Muscle layer of colon (tissue), 2 donors: Measurements from ENCODE around the gene PPP2R2C.
A peak's percentile ranks its signal among the peaks of the same experiment; 100 is the strongest.

Experiments
- H3K27ac ChIP-seq: one replicate; pipeline ENCODE4 v1.7.0; 2013; ENCODE audit warnings: low read depth, mild to moderate bottlenecking, low read length, moderate library complexity
- H3K27me3 ChIP-seq, 2 donors: one replicate each; pipeline ENCODE4 v1.7.0; 2013; ENCODE audit warnings: low read length in 2 of 2, mild to moderate bottlenecking in 2 of 2; ENCODE audit not compliant: insufficient read depth in 2 of 2, control insufficient read depth in 1 of 2
- H3K36me3 ChIP-seq: one replicate; pipeline ENCODE4 v1.7.0; 2013; ENCODE audit warnings: mild to moderate bottlenecking, low read length; ENCODE audit not compliant: insufficient read depth
- H3K4me1 ChIP-seq: one replicate; pipeline ENCODE4 v1.7.0; 2013; ENCODE audit warnings: mild to moderate bottlenecking, low read length; ENCODE audit not compliant: insufficient read depth
- H3K4me3 ChIP-seq, 2 donors: one replicate each; pipeline ENCODE4 v1.7.0; 2013; ENCODE audit warnings: low read length in 2 of 2, low read depth in 1 of 2, mild to moderate bottlenecking in 1 of 2, moderate library complexity in 1 of 2
- H3K9ac ChIP-seq: one replicate; pipeline ENCODE4 v1.7.0; 2013; ENCODE audit warnings: low read length
- H3K9me3 ChIP-seq: one replicate; pipeline ENCODE4 v1.7.0; 2013; ENCODE audit warnings: mild to moderate bottlenecking, low read length
- donor health status: abdominal sarcoma.
- donor health status: Adenocarcinoma of cecum.

PPP2R2C gene

GRCh38 chr4:6308899-6309643 is 163.3 kb downstream of the PPP2R2C start:
- Histone ChIP-seq H3K4me3 (peak overlapping the region; percentile 31 to 37), H3K36me3 (no peaks in the 10 kb centered on the region), H3K27ac (no peak overlapping the region), H3K4me1 (no peaks in the 10 kb centered on the region), H3K27me3 (no peaks in the 10 kb centered on the region), H3K9ac (no peak overlapping the region), H3K9me3 (no peaks in the 10 kb centered on the region)

- H3K9ac ChIP-seq, result no peak overlapping the region
- H3K27ac ChIP-seq, result no peak overlapping the region
- no peaks in the 10 kb centered on the region for H3K27me3 ChIP-seq
- H3K4me1 ChIP-seq, result no peaks in the 10 kb centered on the region
- no peak overlapping the region for H3K4me3 ChIP-seq
- H3K9me3 ChIP-seq, result no peaks in the 10 kb centered on the region
- peaks cover 8% of the 10 kb centered on the region for H3K36me3 ChIP-seq
Observed at GRCh38 chr4:6307891-6308290, 164.5 kb downstream of the PPP2R2C start.

GRCh38 chr4:6307230-6307629 is 165.2 kb downstream of the PPP2R2C start:
- Histone ChIP-seq H3K36me3 (peaks cover 10% of the 10 kb centered on the region), H3K4me3 (no peak overlapping the region), H3K27ac (no peak overlapping the region), H3K27me3 (no peaks in the 10 kb centered on the region), H3K9me3 (no peaks in the 10 kb centered on the region), H3K4me1 (no peaks in the 10 kb centered on the region), H3K9ac (no peak overlapping the region)

- Histone ChIP-seq H3K27me3 (no peaks in the 10 kb centered on the region), H3K9ac (no peak overlapping the region), H3K9me3 (no peaks in the 10 kb centered on the region), H3K4me1 (no peaks in the 10 kb centered on the region), H3K27ac (no peak overlapping the region), H3K36me3 (peaks cover 13% of the 10 kb centered on the region), H3K4me3 (no peak overlapping the region)
Observed at GRCh38 chr4:6306299-6306698, 166.1 kb downstream of the PPP2R2C start.

- H3K9ac ChIP-seq, result no peak overlapping the region
- no peaks in the 10 kb centered on the region for H3K9me3 ChIP-seq
- no peak overlapping the region for H3K27ac ChIP-seq
- H3K4me3 ChIP-seq, result no peak overlapping the region
- no peaks in the 10 kb centered on the region for H3K4me1 ChIP-seq
- peaks cover 23% of the 10 kb centered on the region for H3K36me3 ChIP-seq
- no peaks in the 10 kb centered on the region for H3K27me3 ChIP-seq
Observed at GRCh38 chr4:6303943-6304342, 168.5 kb downstream of the PPP2R2C start.

- H3K27me3 ChIP-seq, result no peaks in the 10 kb centered on the region
- H3K4me1 ChIP-seq, result no peaks in the 10 kb centered on the region
- no peak overlapping the region for H3K9ac ChIP-seq
- H3K4me3 ChIP-seq, result no peak overlapping the region
- H3K27ac ChIP-seq, result no peak overlapping the region
- H3K36me3 ChIP-seq, result peaks cover 32% of the 10 kb centered on the region
- no peaks in the 10 kb centered on the region for H3K9me3 ChIP-seq
Observed at GRCh38 chr4:6302869-6303268, 169.5 kb downstream of the PPP2R2C start.

GRCh38 chr4:6301732-6302442 is 170.5 kb downstream of the PPP2R2C start:
- H3K36me3 ChIP-seq, result peaks cover 41% of the 10 kb centered on the region
- no peaks in the 10 kb centered on the region for H3K4me1 ChIP-seq
- no peak overlapping the region for H3K4me3 ChIP-seq
- H3K27ac ChIP-seq, result no peak overlapping the region
- no peaks in the 10 kb centered on the region for H3K27me3 ChIP-seq
- H3K9me3 ChIP-seq, result no peaks in the 10 kb centered on the region
- H3K9ac ChIP-seq, result no peak overlapping the region

- peaks cover 48% of the 10 kb centered on the region for H3K36me3 ChIP-seq
- no peak overlapping the region for H3K9ac ChIP-seq
- H3K9me3 ChIP-seq, result no peaks in the 10 kb centered on the region
- H3K27me3 ChIP-seq, result no peaks in the 10 kb centered on the region
- no peaks in the 10 kb centered on the region for H3K4me1 ChIP-seq
- no peak overlapping the region for H3K27ac ChIP-seq
- H3K4me3 ChIP-seq, result no peak overlapping the region
Observed at GRCh38 chr4:6301051-6301731, 171.2 kb downstream of the PPP2R2C start.

GRCh38 chr4:6300359-6300758 is 172.1 kb downstream of the PPP2R2C start:
- Histone ChIP-seq H3K4me1 (no peaks in the 10 kb centered on the region), H3K27ac (no peak overlapping the region), H3K9me3 (no peaks in the 10 kb centered on the region), H3K9ac (no peak overlapping the region), H3K27me3 (no peaks in the 10 kb centered on the region), H3K4me3 (no peak overlapping the region), H3K36me3 (peaks cover 56% of the 10 kb centered on the region)

GRCh38 chr4:6299875-6300274 is 172.5 kb downstream of the PPP2R2C start:
- Histone ChIP-seq H3K36me3 (peaks cover 61% of the 10 kb centered on the region), H3K9me3 (no peaks in the 10 kb centered on the region), H3K27me3 (no peaks in the 10 kb centered on the region), H3K9ac (no peak overlapping the region), H3K4me3 (no peak overlapping the region), H3K27ac (no peak overlapping the region), H3K4me1 (no peaks in the 10 kb centered on the region)

GRCh38 chr4:6298852-6299251 is 173.6 kb downstream of the PPP2R2C start:
- peaks cover 68% of the 10 kb centered on the region for H3K36me3 ChIP-seq

More at GRCh38 chr4:6298852-6299251, 173.6 kb downstream of the PPP2R2C start:
- Histone ChIP-seq H3K27me3 (no peaks in the 10 kb centered on the region), H3K4me3 (no peak overlapping the region), H3K4me1 (no peaks in the 10 kb centered on the region), H3K9ac (no peak overlapping the region), H3K9me3 (no peaks in the 10 kb centered on the region), H3K27ac (no peak overlapping the region)
